IMR-90 (cell line): ENCODE results near the gene ANKRD11. TPM values are rescaled to one million over a fixed set of nuclear protein-coding genes. Genes with fewer than 3 reads are reported as not detected.

ENCODE experiments used
- ATAC-seq: fragments of 200-7000 bp; cut with Tn5 transposase; 2 replicates; pipeline ENCODE4 v1.9.1; 2020; ENCODE audit warnings: low read depth, mild to moderate bottlenecking, moderate library complexity
- BruUV-seq: library from RNA; stranded (reverse); fragments of 400-500 nt; replicated peaks from 2 replicates; lab custom pipeline; 2021; lab: Mats Ljungman, UMichigan
- CTCF ChIA-PET: fragments of 300-600 bp; formaldehyde crosslinking; extraction: SDS; loops from one replicate; lab custom pipeline; 2021; ENCODE audit warnings: antibody characterized with exemption; lab: Yijun Ruan, JAX
- POLR2A ChIA-PET: fragments of 300-600 bp; sonication (Branson Sonifier 250); formaldehyde crosslinking; loops from one replicate; lab custom pipeline; 2022; ENCODE audit warnings: antibody characterized with exemption; ENCODE audit not compliant: unreplicated experiment; lab: Charles Lee
- DNase-seq: peaks from one replicate; pipeline ENCODE4 v3.0.0; 2013
- H2AFZ ChIP-seq: replicated peaks from 2 replicates; pipeline ENCODE3; 2013; ENCODE audit warnings: low read length, mild to moderate bottlenecking; ENCODE audit not compliant: poor library complexity
- H2AK5ac ChIP-seq: 2 replicates; pipeline ENCODE4 v1.6.1; 2013; ENCODE audit warnings: low read depth, low read length, inconsistent platforms
- H2AK9ac ChIP-seq: replicated peaks from 2 replicates; pipeline ENCODE3; 2013; ENCODE audit warnings: mild to moderate bottlenecking, low read depth, low read length, moderate library complexity; ENCODE audit not compliant: poor library complexity
- H2BK120ac ChIP-seq: 2 replicates; pipeline ENCODE4 v1.6.1; 2013; ENCODE audit warnings: low read depth, low read length, inconsistent platforms
- H2BK15ac ChIP-seq: 3 replicates; pipeline ENCODE4 v1.6.1; 2013; ENCODE audit warnings: low read depth, low read length, inconsistent platforms
- H2BK20ac ChIP-seq: 2 replicates; pipeline ENCODE4 v1.6.1; 2013; ENCODE audit warnings: low read depth, mild to moderate bottlenecking, inconsistent platforms, low read length, moderate library complexity
- H2BK5ac ChIP-seq: 2 replicates; pipeline ENCODE4 v1.6.1; 2013; ENCODE audit warnings: mild to moderate bottlenecking, low read depth, low read length, inconsistent platforms; ENCODE audit not compliant: poor library complexity, severe bottlenecking
- H3K14ac ChIP-seq: replicated peaks from 2 replicates; pipeline ENCODE4 v1.6.1; 2013; ENCODE audit warnings: low read depth, low read length, inconsistent platforms
- H3K18ac ChIP-seq: 2 replicates; pipeline ENCODE4 v1.6.1; 2013; ENCODE audit warnings: low read depth, low read length, control low read depth
- H3K23ac ChIP-seq: 2 replicates; pipeline ENCODE4 v1.6.1; 2013; ENCODE audit warnings: low read depth, low read length, inconsistent platforms
- H3K27ac ChIP-seq: 2 replicates; pipeline ENCODE4 v1.5.1; 2013; ENCODE audit warnings: mild to moderate bottlenecking, control low read depth, low read length; ENCODE audit not compliant: insufficient read depth
- H3K27me3 ChIP-seq: 2 replicates; pipeline ENCODE4 v1.6.1; 2013; ENCODE audit warnings: low read length; ENCODE audit not compliant: control insufficient read depth, insufficient read depth
- H3K36me3 ChIP-seq: 2 replicates; pipeline ENCODE4 v1.6.1; 2013; ENCODE audit warnings: low read length, mixed read lengths; ENCODE audit not compliant: control insufficient read depth, insufficient read depth
- H3K4ac ChIP-seq: 2 replicates; pipeline ENCODE4 v1.6.1; 2013; ENCODE audit warnings: low read depth, low read length, inconsistent platforms
- H3K4me1 ChIP-seq: 2 replicates; pipeline ENCODE4 v1.6.1; 2013; ENCODE audit warnings: low read length, mixed read lengths; ENCODE audit not compliant: control insufficient read depth, insufficient read depth
- H3K4me2 ChIP-seq: 2 replicates; pipeline ENCODE4 v1.6.1; 2013; ENCODE audit warnings: low read depth, mild to moderate bottlenecking, control low read depth, low read length, moderate library complexity
- H3K4me3 ChIP-seq: 2 replicates; pipeline ENCODE4 v1.5.1; 2013; ENCODE audit warnings: low read depth, mild to moderate bottlenecking, control low read depth, low read length, moderate library complexity; ENCODE audit not compliant: insufficient read depth
- H3K56ac ChIP-seq: 2 replicates; pipeline ENCODE4 v1.6.1; 2013; ENCODE audit warnings: low read length, inconsistent platforms; ENCODE audit not compliant: insufficient read depth; ENCODE audit errors: extremely low read depth
- H3K79me1 ChIP-seq, 2 experiments: 2 replicates each; pipeline ENCODE4 v1.6.1; 2013; ENCODE audit warnings: low read length in 2 of 2, inconsistent platforms in 1 of 2, low read depth in 1 of 2
- H3K9ac ChIP-seq: 2 replicates; pipeline ENCODE4 v1.6.1; 2013; ENCODE audit warnings: low read depth, low read length, control low read depth
- H3K9me1 ChIP-seq: 2 replicates; pipeline ENCODE4 v1.6.1; 2013; ENCODE audit warnings: low read length, inconsistent platforms; ENCODE audit not compliant: insufficient read depth
- H3K9me3 ChIP-seq: 2 replicates; pipeline ENCODE4 v1.6.1; 2013; ENCODE audit warnings: low read length; ENCODE audit not compliant: control insufficient read depth, insufficient read depth
- H4K20me1 ChIP-seq: 2 replicates; pipeline ENCODE4 v1.6.1; 2013; ENCODE audit warnings: low read length, inconsistent platforms; ENCODE audit not compliant: insufficient read depth
- H4K5ac ChIP-seq: 2 replicates; pipeline ENCODE4 v1.6.1; 2013; ENCODE audit warnings: mild to moderate bottlenecking, low read depth, low read length, control low read depth
- H4K8ac ChIP-seq, 2 experiments: 2 replicates each; pipeline ENCODE4 v1.6.1; 2013; ENCODE audit warnings: low read depth in 2 of 2, low read length in 2 of 2, control low read depth in 1 of 2, inconsistent platforms in 1 of 2
- H4K91ac ChIP-seq: 2 replicates; pipeline ENCODE4 v1.6.1; 2013; ENCODE audit warnings: low read depth, low read length, inconsistent platforms; ENCODE audit not compliant: insufficient read depth
- FOS ChIP-seq: fragments of 150-350 bp; IDR thresholded peaks from 2 replicates; pipeline ENCODE4 v1.6.1; 2016; ENCODE audit warnings: low read depth, low read length
- NFE2L2 ChIP-seq: fragments of 150-350 bp; IDR thresholded peaks from 2 replicates; pipeline ENCODE4 v1.6.1; 2016; ENCODE audit warnings: low read depth, mild to moderate bottlenecking, low read length
- RAD21 ChIP-seq: IDR thresholded peaks from 2 replicates; pipeline ENCODE4 v1.6.1; 2012; ENCODE audit warnings: low read length, improper control_type of control experiment
- SMC3 ChIP-seq: fragments of 150-350 bp; IDR thresholded peaks from 2 replicates; pipeline ENCODE4 v1.6.1; 2016; ENCODE audit warnings: low read depth, mild to moderate bottlenecking, antibody characterized with exemption, low read length, moderate library complexity
- WGBS, 2 experiments: methylation state at CpG; one replicate each; pipeline versions ENCODE4 v1.1.5 to v1.1.7; 2013; ENCODE audit warnings: missing lambda C conversion rate in 2 of 2; ENCODE audit not compliant: insufficient read length in 1 of 2; ENCODE audit errors: extremely low coverage in 2 of 2; 5-methylcytosine and 5-hydroxymethylcytosine counted together
- dilution Hi-C: fragments of 300-500 bp; cut with HindIII; formaldehyde crosslinking; loops from one replicate; pipeline ENCODE4 v1.14.3; 2018; ENCODE audit warnings: low sequenced_read_pairs; ENCODE audit not compliant: unreplicated experiment
- in situ Hi-C: fragments of 300-500 bp; cut with MboI; formaldehyde crosslinking; loops from 3 replicates; pipeline ENCODE4 v1.14.3; 2019; ENCODE audit warnings: low sequenced_read_pairs, inconsistent platforms, mixed read lengths
- intact Hi-C: fragments of 100-400 bp; cut with micrococcal nuclease; formaldehyde crosslinking; loops from 2 replicates; pipeline ENCODE4 v1.10.0; 2022
- polyA plus RNA-seq, 3 experiments: library from polyadenylated mRNA; depleted of rRNA; stranded (reverse); fragments of >200 nt; gene quantifications; 2 replicates each; pipeline ENCODE4 v1.2.3, GENCODE V29; 2012; ENCODE audit warnings: low replicate concordance in 1 of 3
- total RNA-seq: library from RNA; depleted of rRNA; stranded (reverse); fragments of >200 nt; gene quantifications from 2 replicates; pipeline ENCODE4 v1.2.3, GENCODE V29; 2012

Gene ANKRD11
- total and polyA plus RNA-seq, 2 of the 4 experiments (the other 2 are of a cell fraction), result 46.8 to 71.9 TPM

DNA sequence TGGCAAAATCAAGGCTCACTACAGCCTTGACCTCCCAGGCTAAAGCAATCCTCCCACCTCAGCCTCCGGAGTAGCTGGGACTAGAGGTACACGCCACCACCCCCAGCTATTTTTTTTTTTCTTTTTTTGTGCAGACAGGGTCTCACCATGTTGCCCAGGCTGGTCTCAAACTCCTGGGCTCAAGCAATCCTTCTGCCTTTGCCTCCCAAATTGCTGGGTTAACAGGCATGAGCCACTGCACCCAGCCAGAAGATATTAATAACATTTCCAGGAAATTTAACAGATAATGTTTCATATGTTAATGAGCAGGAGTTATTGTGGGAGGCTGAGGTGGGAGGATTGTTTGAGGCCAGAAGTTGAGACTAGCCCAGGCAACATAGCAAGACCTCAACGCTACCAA, 9.4 kb upstream of the ANKRD11 start:
- no peak overlapping the region for H2BK5ac ChIP-seq
- no peak overlapping the region for H2AK9ac ChIP-seq
- no peak overlapping the region for H3K27ac ChIP-seq
- no peak overlapping the region for H2BK15ac ChIP-seq
- H3K9me3 ChIP-seq, result no peaks in the 10 kb centered on the region
- no peaks in the 10 kb centered on the region for H3K27me3 ChIP-seq
- H2BK20ac ChIP-seq, result no peak overlapping the region
- H4K5ac ChIP-seq, result no peak overlapping the region
- BruUV-seq, result no TSS peak
- dilution Hi-C loops, result no loop called here
- H2AFZ ChIP-seq, result no peak overlapping the region
- H3K9ac ChIP-seq, result no peak overlapping the region
- intact Hi-C loops, result no loop called here
- H2AK5ac ChIP-seq, result no peak overlapping the region
- no peak overlapping the region for H3K23ac ChIP-seq
- peaks cover 5% of the 10 kb centered on the region; the same call in 1 of the 2 replicates for H3K9me1 ChIP-seq
- ChIA-PET POLR2A (no interaction called here), CTCF (interaction anchor here (0.5 kb wide), 1 partner anchor 145 kb away, joined by 3 read pairs; no protein-coding TSS in a partner anchor)
- TF ChIP-seq NFE2L2, result no peak
- TF ChIP-seq FOS, result no peak
- no peak for TF ChIP-seq RAD21
- TF ChIP-seq SMC3, result no peak
- H4K91ac ChIP-seq, result no peak overlapping the region
- in situ Hi-C loops, result loop anchor here (10.0 kb wide), 1 partner anchor 165 kb away; no protein-coding TSS in a partner anchor
- no peak overlapping the region for H3K18ac ChIP-seq
- H3K79me1 ChIP-seq, result peaks cover 10 to 25% of the 10 kb centered on the region in 2 experiments
- no peak overlapping the region for H3K4me3 ChIP-seq
- H3K36me3 ChIP-seq, result peaks cover 4% of the 10 kb centered on the region
- H3K4ac ChIP-seq, result no peak overlapping the region
- WGBS, 2 experiments, result 100% methylated on average over 1 of the region's 3 CpGs; no CpG with 5 or more reads in 1 of the 2 experiments
- peaks cover 6% of the 10 kb centered on the region for H4K20me1 ChIP-seq
- ATAC-seq (no peak), DNase-seq (no peak)
- H4K8ac ChIP-seq, result no peak overlapping the region
- no peak overlapping the region for H3K4me2 ChIP-seq
- no peak overlapping the region for H3K14ac ChIP-seq
- H2BK120ac ChIP-seq, result no peak overlapping the region
- H3K4me1 ChIP-seq, result peaks cover 3% of the 10 kb centered on the region; the same call in 1 of the 2 replicates
- no peak overlapping the region for H3K56ac ChIP-seq
